GM12892 (cell line): ENCODE measurements around the gene HAND1.

Experiments used
- POLR2A ChIP-seq: IDR thresholded peaks from 2 replicates; pipeline ENCODE4 v1.6.1; 2011; ENCODE audit warnings: low read depth, low read length, control low read depth
- POLR2AphosphoS5 ChIP-seq: IDR thresholded peaks from 2 replicates; pipeline ENCODE4 v1.6.1; 2011; ENCODE audit warnings: low read depth, low read length, control low read depth
- TAF1 ChIP-seq: IDR thresholded peaks from 2 replicates; pipeline ENCODE4 v1.6.1; 2011; ENCODE audit warnings: low read depth, mild to moderate bottlenecking, control low read depth, low read length, borderline replicate concordance

DNA sequence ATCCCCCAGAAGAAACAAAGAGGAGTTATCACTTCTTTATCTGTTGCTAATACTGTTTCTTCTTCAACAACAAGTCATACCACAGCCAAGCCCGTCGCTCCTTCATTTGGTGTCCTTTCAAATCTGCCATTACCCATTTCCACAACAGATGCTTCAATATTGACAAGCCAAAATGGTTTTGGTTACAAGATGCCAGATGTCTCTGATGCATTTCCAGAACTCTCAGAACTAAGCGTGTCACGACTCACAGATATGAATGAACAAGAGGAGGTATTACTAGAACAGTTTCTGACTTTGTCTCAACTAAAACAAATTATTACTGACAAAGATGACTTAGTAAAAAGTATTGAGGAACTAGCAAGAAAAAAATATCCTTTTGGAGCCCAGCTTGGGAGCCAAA is 16.0 kb upstream of the HAND1 start:
- TF ChIP-seq POLR2A: no peak
- no peak for TF ChIP-seq TAF1
- TF ChIP-seq POLR2AphosphoS5: no peak
